Stomach (tissue), 9 donors: ENCODE data around the gene WASF2. TPM values are rescaled to one million over a fixed set of nuclear protein-coding genes. Genes with fewer than 3 reads are reported as not detected.

Source experiments
- DNase-seq, 2 donors: peaks; one replicate each; pipeline versions ENCODE4 v3.0.0 to v3.0.0-alpha.2; 2013 to 2019
- H3K27ac ChIP-seq, 5 donors: fragments of 200-600 bp in 4 of 5; sonication (generic) in 4 of 5; one replicate each; pipeline ENCODE4 v1.5.1; 2013 to 2019; ENCODE audit warnings: mild to moderate bottlenecking in 1 of 5, moderate library complexity in 1 of 5
- H3K27me3 ChIP-seq, 3 donors: fragments of 200-600 bp; sonication (generic); one replicate each; pipeline ENCODE4 v1.5.1; 2017 to 2019; ENCODE audit warnings: mixed run types in 1 of 3
- H3K36me3 ChIP-seq, 4 donors: fragments of 200-600 bp; sonication (generic); 1 replicate in 3 of 4; 2 replicates in 1 of 4; pipeline ENCODE4 v1.5.1; 2016 to 2019
- H3K4me1 ChIP-seq, 4 donors: fragments of 200-600 bp; sonication (generic); one replicate each; pipeline ENCODE4 v1.5.1; 2016 to 2019
- H3K4me3 ChIP-seq, 4 donors: fragments of 200-600 bp; sonication (generic) in 3 of 4; one replicate each; pipeline ENCODE4 v1.5.1; 2016 to 2019; ENCODE audit warnings: mild to moderate bottlenecking in 1 of 4
- H3K9me3 ChIP-seq, 4 donors: fragments of 200-600 bp; sonication (generic); one replicate each; pipeline ENCODE4 v1.5.1; 2016 to 2019
- CTCF ChIP-seq, 7 experiments: fragments of 450-650 bp in 4 of 7; fragments of 200-600 bp in 3 of 7; sonication (generic) in 3 of 7; IDR thresholded peaks; one replicate each; pipeline ENCODE4 v1.5.1; 2016 to 2019; ENCODE audit warnings: antibody characterized with exemption in 7 of 7, control low read depth in 2 of 7, mild to moderate bottlenecking in 1 of 7
- EP300 ChIP-seq: sonication (generic); formaldehyde crosslinking; IDR thresholded peaks from one replicate; pipeline ENCODE4 v1.6.1; 2017; ENCODE audit warnings: antibody characterized with exemption
- POLR2A ChIP-seq, 4 donors: fragments of 450-650 bp; IDR thresholded peaks; one replicate each; pipeline ENCODE4 v1.6.1; 2016; ENCODE audit warnings: antibody characterized with exemption in 4 of 4, control low read depth in 2 of 4, mild to moderate bottlenecking in 1 of 4, moderate library complexity in 1 of 4
- POLR2AphosphoS5 ChIP-seq, 3 donors: sonication (generic); formaldehyde crosslinking; IDR thresholded peaks; one replicate each; pipeline ENCODE4 v1.6.1; 2016; ENCODE audit warnings: antibody characterized with exemption in 3 of 3
- WGBS, 5 donors: extraction: QIAGEN DNeasy Blood & Tissue Kit in 3 of 5; methylation state at CpG; one replicate each; pipeline versions ENCODE4 v1.1.5 to v1.1.7; 2013 to 2018; 5-methylcytosine and 5-hydroxymethylcytosine counted together
- intact Hi-C: fragments of 100-400 bp; cut with DNase I; formaldehyde crosslinking; loops from one replicate; pipeline ENCODE4 v1.15.1; 2023; ENCODE audit warnings: low total_unique reads
- polyA plus RNA-seq, 3 donors: library from polyadenylated mRNA; stranded (reverse); fragments of 200-250 nt; gene quantifications; one replicate each; pipeline ENCODE4 v1.2.3, GENCODE V29; 2013
- total RNA-seq, 5 donors: library from RNA; depleted of rRNA; stranded (reverse); fragments of >200 nt; gene quantifications; one replicate each; pipeline versions ENCODE4 v1.1.0 to v1.2.3, GENCODE V29; 2014 to 2016
- donor health status: healthy with polysubstance abuse.
- donor health status: Bipolar disorder and iron deficiency.
- donor health status: healthy.

Gene WASF2
- total and polyA plus RNA-seq, 8 donors: 24.7 to 82.1 (median 54.7) TPM

GRCh38 chr1:27372022-27372807, 117.8 kb downstream of the WASF2 start:
- H3K27ac ChIP-seq: no peak overlapping the region
- 64 to 79% (median 71%) methylated on average over 18 to 19 of the region's 19 CpGs for WGBS, 5 donors
- no peaks in the 10 kb centered on the region for H3K27me3 ChIP-seq
- no peak for TF ChIP-seq EP300
- TF ChIP-seq POLR2A (IDR thresholded peaks at IDR 0.05): no peak
- no peak for TF ChIP-seq CTCF (IDR thresholded peaks at IDR 0.05)
- no peak for TF ChIP-seq POLR2AphosphoS5 (IDR thresholded peaks at IDR 0.05)
- no peaks in the 10 kb centered on the region for H3K36me3 ChIP-seq
- no peak overlapping the region for H3K4me3 ChIP-seq
- H3K4me1 ChIP-seq: peaks cover 8 to 27% (median 15%) of the 10 kb centered on the region in 4 donors
- DNase-seq: peak in 1 of 2 donors; percentile 58
- no peaks in the 10 kb centered on the region for H3K9me3 ChIP-seq
- intact Hi-C loops: no loop called here

- WGBS, 5 donors: 60 to 67% (median 64%) methylated on average over 13 of the region's 13 CpGs
- Histone ChIP-seq H3K36me3 (peaks cover under 1 to 7% (median 4%) of the 10 kb centered on the region in 4 donors), H3K27me3 (no peaks in the 10 kb centered on the region), H3K9me3 (no peaks in the 10 kb centered on the region), H3K27ac (peak overlapping the region in 2 of 5 donors; percentile 7 to 35), H3K4me3 (no peak overlapping the region), H3K4me1 (peaks cover 29 to 50% (median 37%) of the 10 kb centered on the region in 4 donors)
- TF ChIP-seq POLR2AphosphoS5 (IDR thresholded peaks at IDR 0.05) (no peak), EP300 (no peak), POLR2A (IDR thresholded peaks at IDR 0.05) (no peak), CTCF (IDR thresholded peaks at IDR 0.05) (no peak)
- intact Hi-C loops: no loop called here
- no peak for DNase-seq
These were observed 120.9 kb downstream of the WASF2 start for GRCh38 chr1:27368869-27369582.

- peak overlapping the region; percentile 56 to 81 (median 76) for H3K4me3 ChIP-seq
- intact Hi-C loops: no loop called here
These were observed 122.8 kb downstream of the WASF2 start for GRCh38 chr1:27367160-27367650.

GRCh38 chr1:27366411-27367159, 123.4 kb downstream of the WASF2 start, which contains the start of gene MAP3K6:
Gene MAP3K6, minus strand, starts transcription at chr1:27366961. Its CDS starts 364 bp downstream, at chr1:27366597.
- WGBS, 5 donors: 1 to 2% (median 1%) methylated on average over 21 to 67 of the region's 67 CpGs
- Histone ChIP-seq H3K4me1 (peaks cover 31 to 55% (median 37%) of the 10 kb centered on the region in 4 donors), H3K27ac (peak within 1 kb of the TSS; percentile 87 to 98 (median 96)), H3K27me3 (no peaks in the 10 kb centered on the region), H3K4me3 (peak within 1 kb of the TSS; percentile 56 to 81 (median 76)), H3K9me3 (no peaks in the 10 kb centered on the region), H3K36me3 (peaks cover 21 to 31% (median 28%) of the 10 kb centered on the region in 4 donors)
- TF ChIP-seq EP300 (no peak), POLR2AphosphoS5 (IDR thresholded peaks at IDR 0.05) (peak; percentile 59 to 89 (median 89)), POLR2A (IDR thresholded peaks at IDR 0.05) (peak in 1 of 4 donors; percentile 17), CTCF (IDR thresholded peaks at IDR 0.05) (peak in 2 of 7 experiments; percentile 11 to 49)
- DNase-seq: peak; percentile 90 to 92
- intact Hi-C loops: no loop called here

More at GRCh38 chr1:27367160-27367650, 122.8 kb downstream of the WASF2 start:
- Histone ChIP-seq H3K27ac (peak overlapping the region; percentile 87 to 98 (median 96)), H3K9me3 (no peaks in the 10 kb centered on the region), H3K36me3 (peaks cover 17 to 25% (median 21%) of the 10 kb centered on the region in 4 donors), H3K4me1 (peaks cover 31 to 55% (median 37%) of the 10 kb centered on the region in 4 donors), H3K27me3 (no peaks in the 10 kb centered on the region)
- TF ChIP-seq POLR2A (IDR thresholded peaks at IDR 0.05): no peak
- 9 to 40% (median 30%) methylated on average over 3 to 8 of the region's 8 CpGs for WGBS, 5 donors
- DNase-seq: no peak
